ENCODE measurements around the gene SMYD3. TPM values are rescaled to one million over a fixed set of nuclear protein-coding genes. Genes with fewer than 3 reads are reported as not detected.
"Not testable (repeated sequence)": the region's sequence is repeated elsewhere in the genome, so short reads cannot be mapped to it uniquely, and the experiment has no call there.

The SMYD3 gene
- total RNA-seq, 1 donor from 2014 or later: 24.2 TPM

DNA sequence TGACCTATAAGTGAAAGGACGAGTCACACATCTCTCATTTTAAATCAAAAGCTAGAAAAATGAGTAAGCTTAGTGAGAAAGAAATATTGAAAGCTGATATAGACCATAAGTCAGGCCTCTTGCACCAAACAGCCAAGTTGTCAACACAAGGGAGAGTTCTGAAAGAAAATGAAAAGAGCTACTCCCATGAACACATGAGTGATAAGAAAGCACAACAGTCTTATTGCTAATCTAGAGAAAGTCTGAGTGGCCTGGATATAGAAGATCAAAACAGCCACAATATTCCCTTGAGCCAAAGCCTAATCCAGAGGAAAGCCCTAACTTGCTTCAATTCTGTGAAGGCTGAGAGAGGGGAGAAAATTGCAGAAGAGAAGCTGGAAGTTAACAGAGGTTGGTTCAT, 175.0 kb downstream of the SMYD3 start:
- H3K4me1 Mint-ChIP-seq: no peaks in the 10 kb centered on the region
- H3K36me3 Mint-ChIP-seq (ENCODE audit: low read depth): peaks cover 14% of the 10 kb centered on the region
- no peaks in the 10 kb centered on the region for H3K27me3 Mint-ChIP-seq (ENCODE audit: low read depth)
- H3K4me3 Mint-ChIP-seq: no peak overlapping the region
- peaks cover 2% of the 10 kb centered on the region for H3K9me3 Mint-ChIP-seq
- DNase-seq (ENCODE audit: low read depth, low spot score): no peak
- TF ChIP-seq, protein P1, sequence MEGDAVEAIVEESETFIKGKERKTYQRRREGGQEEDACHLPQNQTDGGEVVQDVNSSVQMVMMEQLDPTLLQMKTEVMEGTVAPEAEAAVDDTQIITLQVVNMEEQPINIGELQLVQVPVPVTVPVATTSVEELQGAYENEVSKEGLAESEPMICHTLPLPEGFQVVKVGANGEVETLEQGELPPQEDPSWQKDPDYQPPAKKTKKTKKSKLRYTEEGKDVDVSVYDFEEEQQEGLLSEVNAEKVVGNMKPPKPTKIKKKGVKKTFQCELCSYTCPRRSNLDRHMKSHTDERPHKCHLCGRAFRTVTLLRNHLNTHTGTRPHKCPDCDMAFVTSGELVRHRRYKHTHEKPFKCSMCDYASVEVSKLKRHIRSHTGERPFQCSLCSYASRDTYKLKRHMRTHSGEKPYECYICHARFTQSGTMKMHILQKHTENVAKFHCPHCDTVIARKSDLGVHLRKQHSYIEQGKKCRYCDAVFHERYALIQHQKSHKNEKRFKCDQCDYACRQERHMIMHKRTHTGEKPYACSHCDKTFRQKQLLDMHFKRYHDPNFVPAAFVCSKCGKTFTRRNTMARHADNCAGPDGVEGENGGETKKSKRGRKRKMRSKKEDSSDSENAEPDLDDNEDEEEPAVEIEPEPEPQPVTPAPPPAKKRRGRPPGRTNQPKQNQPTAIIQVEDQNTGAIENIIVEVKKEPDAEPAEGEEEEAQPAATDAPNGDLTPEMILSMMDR (conservative IDR thresholded peaks at IDR 0.05): no peak
- H3K27ac Mint-ChIP-seq (ENCODE audit: unreplicated experiment): no peak overlapping the region

DNA sequence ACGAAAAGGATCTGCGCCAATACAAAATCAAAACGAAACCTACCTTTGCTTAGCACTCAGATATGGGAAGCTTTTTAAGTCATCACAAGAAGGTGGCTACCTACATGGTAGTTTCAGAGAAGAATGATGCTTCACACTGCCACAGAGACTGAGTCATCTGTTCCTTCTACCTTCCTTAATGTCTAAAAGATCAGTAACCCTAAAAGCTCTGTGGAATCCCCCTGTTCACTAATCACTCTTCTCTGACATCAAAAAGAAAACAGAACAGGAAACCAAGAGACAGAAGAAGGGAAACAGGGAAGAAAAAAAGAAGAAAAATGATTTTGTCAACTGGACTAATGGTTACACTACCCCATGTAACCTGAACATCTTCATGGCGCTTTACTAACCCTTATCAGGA, 177.2 kb downstream of the SMYD3 start:
- Mint-ChIP-seq H3K27ac (ENCODE audit: unreplicated experiment) (no peak overlapping the region), H3K4me1 (no peaks in the 10 kb centered on the region), H3K9me3 (peaks cover 2% of the 10 kb centered on the region), H3K27me3 (ENCODE audit: low read depth) (no peaks in the 10 kb centered on the region), H3K36me3 (ENCODE audit: low read depth) (peaks cover 14% of the 10 kb centered on the region), H3K4me3 (no peak overlapping the region)
- no peak for DNase-seq (ENCODE audit: low read depth, low spot score)
- TF ChIP-seq, protein P1 (conservative IDR thresholded peaks at IDR 0.05): no peak

- DNase-seq (ENCODE audit: low read depth, low spot score); H3K4me1 Mint-ChIP-seq; H3K27ac Mint-ChIP-seq (ENCODE audit: unreplicated experiment); H3K4me3 Mint-ChIP-seq; H3K27me3 Mint-ChIP-seq (ENCODE audit: low read depth); H3K9me3 Mint-ChIP-seq: not testable (repeated sequence)
- H3K36me3 Mint-ChIP-seq (ENCODE audit: low read depth): peaks cover 14% of the 10 kb centered on the region
These were observed 177.8 kb downstream of the SMYD3 start for GRCh38 chr1:246329292-246329691.

- Mint-ChIP-seq H3K27ac (ENCODE audit: unreplicated experiment) (peak overlapping the region; percentile 96), H3K27me3 (ENCODE audit: low read depth) (peaks cover 4% of the 10 kb centered on the region), H3K9me3 (no peaks in the 10 kb centered on the region), H3K36me3 (ENCODE audit: low read depth) (peaks cover 7% of the 10 kb centered on the region), H3K4me3 (peak overlapping the region; percentile 75), H3K4me1 (peaks cover 18% of the 10 kb centered on the region)
- DNase-seq (ENCODE audit: low read depth, low spot score): no peak
- TF ChIP-seq, protein P1 (conservative IDR thresholded peaks at IDR 0.05): no peak
These were observed 182.4 kb downstream of the SMYD3 start for GRCh38 chr1:246324711-246325110.

DNA sequence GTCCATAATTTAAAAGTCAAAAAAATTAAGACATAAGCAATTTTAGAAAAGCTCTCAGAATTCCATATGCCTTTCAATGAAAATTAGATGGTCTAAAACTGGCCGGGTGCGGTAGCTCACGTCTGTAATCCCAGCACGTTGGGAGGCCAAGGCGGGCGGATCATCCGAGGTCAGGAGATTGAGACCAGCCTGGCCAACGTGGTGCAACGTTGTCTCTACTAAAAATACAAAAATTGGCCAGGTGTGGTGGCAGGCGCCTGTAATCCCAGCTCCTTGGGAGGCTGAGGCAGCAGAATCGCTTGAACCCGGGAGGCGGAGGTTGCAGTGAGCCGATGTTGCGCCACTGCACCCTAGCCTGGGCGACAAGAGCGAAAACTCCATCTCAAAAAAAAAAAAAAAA, 183.0 kb downstream of the SMYD3 start:
- not testable (repeated sequence) for DNase-seq (ENCODE audit: low read depth, low spot score); H3K9me3 Mint-ChIP-seq; H3K27ac Mint-ChIP-seq (ENCODE audit: unreplicated experiment); H3K36me3 Mint-ChIP-seq (ENCODE audit: low read depth); H3K27me3 Mint-ChIP-seq (ENCODE audit: low read depth)
- Mint-ChIP-seq H3K4me3 (peak overlapping the region; percentile 75), H3K4me1 (peaks cover 22% of the 10 kb centered on the region)

- peaks cover 4% of the 10 kb centered on the region for H3K27me3 Mint-ChIP-seq (ENCODE audit: low read depth)
- H3K36me3 Mint-ChIP-seq (ENCODE audit: low read depth): no peaks in the 10 kb centered on the region
- no peaks in the 10 kb centered on the region for H3K9me3 Mint-ChIP-seq
- no peak for DNase-seq (ENCODE audit: low read depth, low spot score)
- no peak overlapping the region for H3K4me3 Mint-ChIP-seq
- TF ChIP-seq, protein P1 (conservative IDR thresholded peaks at IDR 0.05): no peak
- H3K4me1 Mint-ChIP-seq: peaks cover 26% of the 10 kb centered on the region
- H3K27ac Mint-ChIP-seq (ENCODE audit: unreplicated experiment): no peak overlapping the region
These were observed 186.8 kb downstream of the SMYD3 start for GRCh38 chr1:246320286-246320685.
